HepG2 (cell line): ENCODE measurements around the gene RAPGEFL1. TPM values are rescaled to one million over a fixed set of nuclear protein-coding genes. Genes with fewer than 3 reads are reported as not detected.

Source experiments
- ATF5 ChIP-seq: sonication (generic); formaldehyde crosslinking; IDR thresholded peaks from 2 replicates; pipeline ENCODE4 v1.4.0; 2020; ENCODE audit warnings: mild to moderate bottlenecking, low read depth, missing genetic modification reagents
- CTCF ChIP-seq: sonication (generic); formaldehyde crosslinking; IDR thresholded peaks from 2 replicates; pipeline ENCODE4 v1.5.0; 2020; ENCODE audit warnings: mild to moderate bottlenecking, missing genetic modification reagents, moderate library complexity
- FLYWCH1 ChIP-seq: sonication (generic); formaldehyde crosslinking; IDR thresholded peaks from 2 replicates; pipeline ENCODE4 v1.8.1; 2023; ENCODE audit warnings: mild to moderate bottlenecking, missing genetic modification reagents
- FOXO1 ChIP-seq: sonication (generic); formaldehyde crosslinking; IDR thresholded peaks from 2 replicates; pipeline ENCODE4 v1.4.0; 2020; ENCODE audit warnings: missing genetic modification reagents
- HOMEZ ChIP-seq: IDR thresholded peaks from 2 replicates; pipeline ENCODE4 v1.6.1; 2016; ENCODE audit warnings: low read depth
- MEIS1 ChIP-seq: sonication (generic); formaldehyde crosslinking; IDR thresholded peaks from 2 replicates; pipeline ENCODE4 v1.9.0; 2021; ENCODE audit warnings: mild to moderate bottlenecking, missing genetic modification reagents, moderate library complexity, borderline replicate concordance
- NFE2 ChIP-seq: sonication (generic); formaldehyde crosslinking; IDR thresholded peaks from 2 replicates; pipeline ENCODE4 v1.4.0; 2020; ENCODE audit warnings: missing genetic modification reagents
- NFIC ChIP-seq: IDR thresholded peaks from 2 replicates; pipeline ENCODE4 v1.6.1; 2012; ENCODE audit warnings: mild to moderate bottlenecking, low read length, inconsistent platforms
- NR2F2 ChIP-seq: IDR thresholded peaks from 2 replicates; pipeline ENCODE4 v1.6.1; 2012; ENCODE audit warnings: low read depth, inconsistent platforms, borderline replicate concordance
- PAF1 ChIP-seq: IDR thresholded peaks from 2 replicates; pipeline ENCODE4 v1.6.1; 2016; ENCODE audit warnings: missing genetic modification reagents, missing compliant biosample characterization
- PAXIP1 ChIP-seq: sonication (generic); formaldehyde crosslinking; conservative IDR thresholded peaks from 2 replicates; pipeline ENCODE4 v1.4.0; 2020; ENCODE audit warnings: mild to moderate bottlenecking, missing genetic modification reagents, moderate library complexity
- PRPF4 ChIP-seq: fragments of 200-400 bp; formaldehyde crosslinking; IDR thresholded peaks from 2 replicates; pipeline ENCODE4 v1.6.1; 2016; ENCODE audit warnings: low read length, low read depth; ENCODE audit not compliant: poor library complexity, severe bottlenecking
- U2AF1 ChIP-seq: fragments of 200-400 bp; formaldehyde crosslinking; optimal IDR thresholded peaks from 2 replicates; pipeline ENCODE3; 2017; ENCODE audit warnings: mild to moderate bottlenecking, low read depth, low read length
- YY1 ChIP-seq: IDR thresholded peaks from 2 replicates; pipeline ENCODE4 v1.6.1; 2011; ENCODE audit warnings: low read length, low read depth, moderate library complexity, mild to moderate bottlenecking; ENCODE audit not compliant: insufficient read depth, insufficient replicate concordance
- ZFP41 ChIP-seq: sonication (generic); formaldehyde crosslinking; IDR thresholded peaks from 2 replicates; pipeline ENCODE4 v1.4.0; 2020; ENCODE audit warnings: mild to moderate bottlenecking, missing genetic modification reagents, borderline replicate concordance
- ZNF17 ChIP-seq: sonication (generic); formaldehyde crosslinking; IDR thresholded peaks from 2 replicates; pipeline ENCODE4 v1.5.0; 2020; ENCODE audit warnings: mild to moderate bottlenecking, missing genetic modification reagents
- ZNF234 ChIP-seq: sonication (generic); formaldehyde crosslinking; conservative IDR thresholded peaks from 2 replicates; pipeline ENCODE4 v1.5.1; 2020; ENCODE audit warnings: mild to moderate bottlenecking, missing genetic modification reagents
- ZNF552 ChIP-seq: sonication (generic); formaldehyde crosslinking; IDR thresholded peaks from 2 replicates; pipeline ENCODE4 v1.9.0; 2022; ENCODE audit warnings: missing genetic modification reagents, mild to moderate bottlenecking, borderline replicate concordance
- ZNF570 ChIP-seq: sonication (generic); formaldehyde crosslinking; IDR thresholded peaks from 2 replicates; pipeline ENCODE4 v1.4.0; 2020; ENCODE audit warnings: mild to moderate bottlenecking, missing genetic modification reagents, borderline replicate concordance
- ZNF770 ChIP-seq: sonication (generic); formaldehyde crosslinking; IDR thresholded peaks from 2 replicates; pipeline ENCODE4 v1.5.0; 2020; ENCODE audit warnings: mild to moderate bottlenecking, missing genetic modification reagents
- ZNF891 ChIP-seq: sonication (generic); formaldehyde crosslinking; IDR thresholded peaks from 2 replicates; pipeline ENCODE4 v1.5.0; 2020; ENCODE audit warnings: mild to moderate bottlenecking, missing genetic modification reagents
- polyA plus RNA-seq, 8 experiments: library from polyadenylated mRNA; depleted of rRNA in 3 of 8; stranded (reverse) in 7 of 8; unstranded in 1 of 8; fragments of >200 nt; fragmentation: Illumina TruSeq in 4 of 8; extraction: Trizol in 4 of 8; gene quantifications; 2 replicates each; pipeline versions ENCODE4 v1.2.1 to v1.2.3, GENCODE V29; 2011 to 2016; ENCODE audit warnings: low read depth in 4 of 8, missing spikeins in 1 of 8, mixed read lengths in 1 of 8; ENCODE audit not compliant: insufficient read depth in 1 of 8
- total RNA-seq, 5 experiments: library from RNA; depleted of rRNA; stranded (reverse); fragments of >200 nt; fragmentation: Illumina TruSeq; extraction: Trizol; gene quantifications; 2 replicates each; pipeline ENCODE4 v1.2.3, GENCODE V29; 2016; ENCODE audit warnings: low read depth in 1 of 5

Gene RAPGEFL1
- total and polyA plus RNA-seq, 2 of the 13 experiments (the other 11 are each of a cell fraction or from before 2014, with no cell fraction given): 4.5 to 7.8 TPM

GRCh38 chr17:40168262-40168832 lies 8.9 kb upstream of the RAPGEFL1 start (continued):
- no peak for TF ChIP-seq FLYWCH1 (CRISPR knock-in tag)
- no peak for TF ChIP-seq ZNF570 (CRISPR knock-in tag)
- peak; percentile 89 for TF ChIP-seq CTCF
- TF ChIP-seq ZNF17 (CRISPR knock-in tag): no peak
- no peak for TF ChIP-seq NFIC
- TF ChIP-seq U2AF1: no peak
- no peak for TF ChIP-seq ZNF234
- TF ChIP-seq MEIS1 (CRISPR knock-in tag): no peak
- no peak for TF ChIP-seq NR2F2
- TF ChIP-seq ZFP41: no peak
- no peak for TF ChIP-seq ZNF770 (CRISPR knock-in tag)
- no peak for TF ChIP-seq NFE2 (CRISPR knock-in tag)
- TF ChIP-seq ATF5 (CRISPR knock-in tag): no peak
- TF ChIP-seq ZNF891 (CRISPR knock-in tag): 0 out of 2 replicates have a peak, but pooled peaks have one; percentile 27
- TF ChIP-seq HOMEZ (CRISPR knock-in tag): no peak
- TF ChIP-seq PRPF4: no peak
- no peak for TF ChIP-seq FOXO1 (CRISPR knock-in tag)
- 0 out of 2 replicates have a peak, but pooled peaks have one; percentile 19 for TF ChIP-seq PAXIP1 (CRISPR knock-in tag)
- TF ChIP-seq ZNF552 (CRISPR knock-in tag): no peak
- no peak for TF ChIP-seq YY1
- TF ChIP-seq PAF1: no peak
